ENCODE measurements around the gene MAP3K8.
A peak's percentile ranks its signal among the peaks of the same experiment; 100 is the strongest.
"Not testable (repeated sequence)": the region's sequence is repeated elsewhere in the genome, so short reads cannot be mapped to it uniquely, and the experiment has no call there.

MAP3K8 gene

DNA sequence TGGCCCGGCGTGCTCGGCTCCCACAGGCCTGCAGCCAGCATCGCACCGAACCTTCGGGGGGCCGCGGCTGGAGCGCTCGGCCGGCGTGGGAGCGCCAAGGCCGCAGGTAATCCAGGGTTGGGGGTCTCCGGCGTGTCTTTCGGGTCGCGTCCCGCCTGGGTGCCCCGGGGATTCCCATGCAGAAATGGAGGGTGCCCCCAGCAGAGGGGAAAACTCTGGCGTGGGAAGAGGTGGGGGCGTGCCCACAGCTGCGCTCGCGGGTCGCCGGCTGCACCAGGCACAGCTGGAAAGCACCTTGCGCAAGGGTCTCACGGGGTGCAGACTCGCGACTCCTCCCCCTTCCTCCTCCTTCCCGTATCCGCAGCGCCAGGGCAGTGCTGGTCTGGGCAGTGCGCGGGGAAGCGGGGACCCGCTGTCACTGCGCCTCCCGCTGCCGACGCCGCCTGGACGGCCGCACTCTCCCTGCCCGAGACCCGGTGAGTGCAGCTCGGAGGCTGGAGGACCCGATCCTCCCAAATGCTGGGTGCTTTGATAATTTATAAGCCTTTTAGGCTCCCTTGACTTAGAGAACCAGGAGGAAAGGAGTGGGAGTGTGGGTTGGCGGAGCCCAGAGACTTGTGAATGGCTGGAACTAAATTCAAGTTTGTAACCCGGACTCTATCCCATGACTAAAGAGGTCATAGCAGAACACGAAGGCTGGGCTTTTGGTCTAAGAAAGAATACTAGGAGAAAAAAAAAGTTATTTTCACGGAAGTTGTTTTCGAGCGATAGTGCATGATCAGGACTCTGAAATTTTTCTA, 489 bp downstream of the MAP3K8 start:
- Histone ChIP-seq H3K4me3 (ENCODE audit: low read depth in 1 of 2, low read length in 2 of 2) (peak overlapping the region; percentile 82 to 88), H3K27me3 (ENCODE audit: control insufficient read depth in 1 of 2, insufficient read depth in 2 of 2, low read length in 2 of 2) (no peaks in the 10 kb centered on the region), H3K9me3 (ENCODE audit: control insufficient read depth in 1 of 2, low read length in 2 of 2) (no peaks in the 10 kb centered on the region), H3K27ac (ENCODE audit: low read depth, low read length) (peak overlapping the region; percentile 98), H3K9ac (ENCODE audit: low read depth in 1 of 2, low read length in 2 of 2) (peak overlapping the region; percentile 61 to 87), H3K4me1 (ENCODE audit: control insufficient read depth in 1 of 2, insufficient read depth in 2 of 2, low read length in 2 of 2) (peaks cover 30 to 38% of the 10 kb centered on the region in 2 donors), H3K36me3 (ENCODE audit: control insufficient read depth in 1 of 2, insufficient read depth in 2 of 2, low read length in 2 of 2) (peaks cover 0 to 8% of the 10 kb centered on the region in 2 donors)

DNA sequence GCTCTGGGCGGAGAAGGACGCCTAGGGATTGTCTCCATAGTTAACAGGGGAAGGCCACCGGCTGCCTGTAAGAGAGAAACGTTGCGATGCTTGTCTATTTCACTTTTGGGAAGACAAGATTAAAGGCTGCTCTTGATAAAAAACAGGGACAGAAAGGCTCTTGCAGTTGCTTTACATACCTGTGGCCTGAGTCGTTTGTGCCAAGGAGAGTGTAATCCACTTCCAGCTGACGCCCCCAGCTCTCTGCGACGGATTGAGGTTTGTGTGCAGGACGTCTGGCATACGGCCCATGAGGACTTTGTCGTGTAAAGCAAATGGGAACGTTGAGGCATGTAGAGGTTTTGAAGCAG, 1.1 kb downstream of the MAP3K8 start:
- no peaks in the 10 kb centered on the region for H3K9me3 ChIP-seq (ENCODE audit: control insufficient read depth in 1 of 2, low read length in 2 of 2)
- H3K4me3 ChIP-seq (ENCODE audit: low read depth in 1 of 2, low read length in 2 of 2), result peak overlapping the region; percentile 82 to 88
- peak overlapping the region; percentile 98 for H3K27ac ChIP-seq (ENCODE audit: low read depth, low read length)
- peak overlapping the region; percentile 61 to 87 for H3K9ac ChIP-seq (ENCODE audit: low read depth in 1 of 2, low read length in 2 of 2)
- peaks cover 30 to 38% of the 10 kb centered on the region in 2 donors for H3K4me1 ChIP-seq (ENCODE audit: control insufficient read depth in 1 of 2, insufficient read depth in 2 of 2, low read length in 2 of 2)
- H3K27me3 ChIP-seq (ENCODE audit: control insufficient read depth in 1 of 2, insufficient read depth in 2 of 2, low read length in 2 of 2), result no peaks in the 10 kb centered on the region
- H3K36me3 ChIP-seq (ENCODE audit: control insufficient read depth in 1 of 2, insufficient read depth in 2 of 2, low read length in 2 of 2), result peaks cover 0 to 13% of the 10 kb centered on the region in 2 donors

DNA sequence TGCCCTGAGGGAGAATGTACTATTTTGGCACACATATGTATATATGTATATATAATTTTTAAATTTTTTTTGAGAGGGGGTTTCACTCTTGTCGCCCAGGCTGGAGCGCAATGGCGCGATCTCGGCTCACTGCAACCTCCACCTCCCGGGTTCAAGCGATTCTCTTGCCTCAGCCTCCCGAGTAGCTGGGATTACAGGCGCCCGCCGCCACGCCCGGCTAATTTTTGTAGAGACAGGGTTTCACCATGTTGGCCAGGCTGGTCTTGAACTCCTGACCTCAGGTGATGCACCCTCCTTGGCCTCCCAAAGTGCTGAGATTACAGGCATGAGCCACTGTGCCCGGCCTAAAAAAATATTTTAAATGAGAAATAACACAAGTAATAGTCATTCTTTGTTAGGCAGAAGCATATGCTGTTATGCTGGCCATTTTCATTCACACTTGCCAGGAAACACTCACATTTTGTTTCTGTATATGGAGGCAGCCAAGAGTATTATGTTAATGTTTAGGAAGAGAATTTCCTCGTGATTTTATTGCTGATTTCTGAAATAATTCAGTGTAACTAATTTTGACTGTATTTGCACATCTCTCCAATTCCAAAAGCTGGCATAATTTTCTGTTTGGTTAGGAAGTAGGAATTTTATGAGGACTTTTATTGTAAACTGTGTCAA, 1.6 kb downstream of the MAP3K8 start:
- peak overlapping the region; percentile 82 to 88 for H3K4me3 ChIP-seq (ENCODE audit: low read depth in 1 of 2, low read length in 2 of 2)
- peaks cover 28 to 35% of the 10 kb centered on the region in 2 donors for H3K4me1 ChIP-seq (ENCODE audit: control insufficient read depth in 1 of 2, insufficient read depth in 2 of 2, low read length in 2 of 2)
- H3K9me3 ChIP-seq (ENCODE audit: control insufficient read depth in 1 of 2, low read length in 2 of 2); H3K27me3 ChIP-seq (ENCODE audit: control insufficient read depth in 1 of 2, insufficient read depth in 2 of 2, low read length in 2 of 2); H3K27ac ChIP-seq (ENCODE audit: low read depth, low read length): not testable (repeated sequence)
- peaks cover 0 to 18% of the 10 kb centered on the region in 2 donors for H3K36me3 ChIP-seq (ENCODE audit: control insufficient read depth in 1 of 2, insufficient read depth in 2 of 2, low read length in 2 of 2)
- H3K9ac ChIP-seq (ENCODE audit: low read depth in 1 of 2, low read length in 2 of 2), result peak overlapping the region; percentile 61 to 87

DNA sequence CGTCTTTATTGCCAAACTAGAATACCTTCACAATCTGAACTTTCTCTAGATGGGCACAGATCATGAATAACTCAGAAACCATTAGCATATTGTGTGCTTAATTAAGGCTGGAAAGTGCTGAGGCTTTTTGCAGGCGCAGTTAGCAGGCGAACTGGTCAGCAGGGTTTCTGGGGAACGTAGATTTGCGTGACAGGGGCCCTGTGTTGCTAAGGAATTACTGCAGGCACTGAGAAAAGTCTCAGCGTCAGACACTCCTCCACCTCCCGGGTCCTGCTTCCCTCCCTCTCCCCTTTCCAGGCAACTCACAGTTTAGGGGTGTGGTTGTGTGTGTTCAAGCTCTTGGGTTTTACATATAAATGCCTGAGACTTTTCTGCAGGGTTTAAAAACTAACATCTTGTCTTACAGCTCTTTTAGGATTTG, 2.2 kb downstream of the MAP3K8 start:
- H3K4me1 ChIP-seq (ENCODE audit: control insufficient read depth in 1 of 2, insufficient read depth in 2 of 2, low read length in 2 of 2), result peaks cover 22 to 30% of the 10 kb centered on the region in 2 donors
- H3K27me3 ChIP-seq (ENCODE audit: control insufficient read depth in 1 of 2, insufficient read depth in 2 of 2, low read length in 2 of 2), result no peaks in the 10 kb centered on the region
- peak overlapping the region; percentile 44 to 47 for H3K9ac ChIP-seq (ENCODE audit: low read depth in 1 of 2, low read length in 2 of 2)
- no peak overlapping the region for H3K27ac ChIP-seq (ENCODE audit: low read depth, low read length)
- peak overlapping the region; percentile 61 to 88 for H3K4me3 ChIP-seq (ENCODE audit: low read depth in 1 of 2, low read length in 2 of 2)
- no peaks in the 10 kb centered on the region for H3K9me3 ChIP-seq (ENCODE audit: control insufficient read depth in 1 of 2, low read length in 2 of 2)
- peaks cover 0 to 18% of the 10 kb centered on the region in 2 donors for H3K36me3 ChIP-seq (ENCODE audit: control insufficient read depth in 1 of 2, insufficient read depth in 2 of 2, low read length in 2 of 2)

DNA sequence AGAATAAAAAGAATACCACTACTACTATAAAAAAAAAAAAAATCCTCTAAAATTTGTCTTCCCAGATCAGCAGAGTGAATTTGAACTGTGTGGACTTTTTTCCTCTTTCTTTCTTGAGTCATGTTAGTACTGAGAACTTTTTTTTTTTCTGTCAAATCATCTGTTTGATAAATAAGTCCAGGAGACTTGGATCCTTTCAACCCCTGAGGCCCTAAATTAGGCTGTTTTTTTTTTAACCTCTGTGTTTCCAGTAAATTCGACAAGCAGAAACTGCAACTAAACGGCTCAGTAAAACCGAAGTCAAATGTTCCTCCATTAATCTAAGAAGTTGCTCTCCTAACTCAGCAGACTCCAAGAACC, 2.7 kb downstream of the MAP3K8 start:
- Histone ChIP-seq H3K9ac (ENCODE audit: low read depth in 1 of 2, low read length in 2 of 2) (peak overlapping the region; percentile 9 to 22), H3K27me3 (ENCODE audit: control insufficient read depth in 1 of 2, insufficient read depth in 2 of 2, low read length in 2 of 2) (no peaks in the 10 kb centered on the region), H3K4me1 (ENCODE audit: control insufficient read depth in 1 of 2, insufficient read depth in 2 of 2, low read length in 2 of 2) (peaks cover 18 to 26% of the 10 kb centered on the region in 2 donors), H3K4me3 (ENCODE audit: low read depth in 1 of 2, low read length in 2 of 2) (peak overlapping the region; percentile 35 to 55), H3K9me3 (ENCODE audit: control insufficient read depth in 1 of 2, low read length in 2 of 2) (no peaks in the 10 kb centered on the region), H3K27ac (ENCODE audit: low read depth, low read length) (no peak overlapping the region), H3K36me3 (ENCODE audit: control insufficient read depth in 1 of 2, insufficient read depth in 2 of 2, low read length in 2 of 2) (peaks cover 2 to 20% of the 10 kb centered on the region in 2 donors)

DNA sequence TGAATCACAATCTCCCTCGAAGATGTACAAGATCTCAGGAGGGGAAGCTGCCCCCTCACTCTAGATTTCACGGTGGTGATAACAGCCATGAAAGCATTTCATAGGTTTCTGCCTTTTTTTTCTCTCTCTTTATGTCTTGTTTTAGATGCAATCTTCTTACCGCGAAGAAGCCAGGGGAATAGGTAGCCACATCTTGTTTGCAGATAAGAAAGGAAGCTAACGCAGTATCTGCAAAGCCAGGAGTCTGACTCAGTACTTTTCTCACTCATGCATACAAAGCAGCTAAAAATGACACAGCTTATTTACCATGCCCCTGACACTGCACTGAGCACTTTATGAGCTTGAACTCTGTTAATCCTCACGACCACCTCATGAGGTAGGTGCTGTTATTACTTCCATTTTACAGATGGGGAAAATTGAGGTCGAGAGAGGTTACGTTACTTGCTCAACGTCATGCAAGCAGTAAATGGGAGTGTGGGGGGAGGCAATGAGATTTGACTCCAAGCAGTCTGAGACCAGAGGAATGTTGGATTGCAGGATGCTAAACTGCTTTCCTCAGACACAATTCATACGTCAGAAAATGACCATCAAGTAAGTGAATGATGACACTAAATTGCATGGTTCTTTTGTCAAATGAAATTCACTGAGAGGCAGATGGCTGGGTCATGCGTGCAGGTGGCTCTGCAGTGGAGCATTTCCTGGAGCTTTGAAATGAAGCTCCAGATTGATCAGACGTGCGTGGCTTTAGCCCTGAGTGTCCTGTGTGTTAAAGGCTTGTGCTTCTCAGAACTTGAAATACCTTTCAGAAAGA, 3.3 kb downstream of the MAP3K8 start:
- H3K27me3 ChIP-seq (ENCODE audit: control insufficient read depth in 1 of 2, insufficient read depth in 2 of 2, low read length in 2 of 2), result no peaks in the 10 kb centered on the region
- H3K9ac ChIP-seq (ENCODE audit: low read depth in 1 of 2, low read length in 2 of 2), result peak overlapping the region; percentile 22
- H3K4me3 ChIP-seq (ENCODE audit: low read depth in 1 of 2, low read length in 2 of 2), result peak overlapping the region; percentile 35 to 55

DNA sequence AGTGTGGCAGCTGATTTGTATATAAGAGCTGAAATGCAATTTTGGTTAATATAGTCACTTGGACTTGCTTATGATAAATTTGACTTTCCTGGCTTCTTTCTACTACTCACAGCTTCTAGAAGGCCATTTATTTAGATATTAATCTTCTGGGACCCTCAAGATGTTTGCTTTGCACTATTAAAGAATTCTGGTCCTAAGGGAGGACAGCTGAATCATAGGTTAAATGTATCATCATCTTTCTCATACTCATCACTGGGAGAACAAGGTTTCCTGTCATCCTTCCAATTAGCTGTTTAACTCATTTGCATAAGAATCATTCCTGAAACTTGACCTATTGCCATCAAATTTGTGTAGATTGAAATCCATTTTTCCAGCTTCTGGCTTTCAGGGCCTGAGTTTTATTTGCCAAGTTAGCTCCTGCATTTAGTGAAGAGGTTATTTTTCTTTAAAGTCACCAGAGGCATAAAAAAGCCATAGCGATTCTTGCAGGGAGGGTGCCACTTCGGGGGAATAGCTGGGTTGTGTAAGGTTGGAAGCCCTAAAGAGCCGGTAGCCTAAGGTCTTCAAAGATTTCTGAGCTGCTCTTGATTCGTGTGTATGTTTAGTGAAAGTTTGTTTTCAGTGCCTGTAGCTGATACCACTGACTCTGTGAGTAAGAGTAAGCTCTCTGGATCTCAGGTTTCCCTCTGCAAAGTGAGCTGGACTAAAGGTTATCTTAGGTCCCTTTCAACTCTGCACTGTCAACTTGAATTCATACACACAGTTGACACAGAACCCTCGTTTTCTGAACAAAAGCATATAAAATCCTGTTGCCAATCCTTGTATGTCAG, 4.3 kb downstream of the MAP3K8 start:
- no peak overlapping the region for H3K27ac ChIP-seq (ENCODE audit: low read depth, low read length)
- peak overlapping the region; percentile 35 to 55 for H3K4me3 ChIP-seq (ENCODE audit: low read depth in 1 of 2, low read length in 2 of 2)
- H3K4me1 ChIP-seq (ENCODE audit: control insufficient read depth in 1 of 2, insufficient read depth in 2 of 2, low read length in 2 of 2), result peaks cover 18 to 19% of the 10 kb centered on the region in 2 donors
- no peaks in the 10 kb centered on the region for H3K9me3 ChIP-seq (ENCODE audit: control insufficient read depth in 1 of 2, low read length in 2 of 2)
- no peaks in the 10 kb centered on the region for H3K27me3 ChIP-seq (ENCODE audit: control insufficient read depth in 1 of 2, insufficient read depth in 2 of 2, low read length in 2 of 2)
- H3K36me3 ChIP-seq (ENCODE audit: control insufficient read depth in 1 of 2, insufficient read depth in 2 of 2, low read length in 2 of 2), result peaks cover 12 to 27% of the 10 kb centered on the region in 2 donors
- H3K9ac ChIP-seq (ENCODE audit: low read depth in 1 of 2, low read length in 2 of 2), result peak overlapping the region in 1 of 2 donors; percentile 22

More for the DNA sequence above, 3.3 kb downstream of the MAP3K8 start:
- Histone ChIP-seq H3K9me3 (ENCODE audit: control insufficient read depth in 1 of 2, low read length in 2 of 2) (no peaks in the 10 kb centered on the region), H3K36me3 (ENCODE audit: control insufficient read depth in 1 of 2, insufficient read depth in 2 of 2, low read length in 2 of 2) (peaks cover 8 to 26% of the 10 kb centered on the region in 2 donors), H3K4me1 (ENCODE audit: control insufficient read depth in 1 of 2, insufficient read depth in 2 of 2, low read length in 2 of 2) (peaks cover 18 to 23% of the 10 kb centered on the region in 2 donors), H3K27ac (ENCODE audit: low read depth, low read length) (no peak overlapping the region)

DNA sequence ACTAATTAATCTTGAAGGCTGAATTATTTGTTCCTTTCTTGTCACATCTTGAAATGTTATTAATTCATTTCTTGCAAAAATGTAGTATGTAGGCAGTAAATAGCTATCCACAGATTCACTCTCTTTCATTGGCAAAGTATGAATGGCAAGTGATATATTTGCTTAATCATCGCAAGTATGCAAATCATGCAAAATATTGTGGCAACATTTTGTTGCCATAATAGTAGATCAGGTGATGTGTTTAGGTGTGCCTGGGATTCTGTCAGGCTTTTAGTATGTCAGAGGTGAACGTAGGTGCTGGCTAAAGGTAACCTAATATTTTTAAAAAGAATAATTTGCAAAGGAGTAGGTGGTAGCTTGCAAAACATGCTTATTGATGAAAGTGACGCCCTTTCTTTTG, 5.9 kb downstream of the MAP3K8 start:
- Histone ChIP-seq H3K9me3 (ENCODE audit: control insufficient read depth in 1 of 2, low read length in 2 of 2) (no peaks in the 10 kb centered on the region), H3K27me3 (ENCODE audit: control insufficient read depth in 1 of 2, insufficient read depth in 2 of 2, low read length in 2 of 2) (no peaks in the 10 kb centered on the region), H3K9ac (ENCODE audit: low read depth in 1 of 2, low read length in 2 of 2) (no peak overlapping the region), H3K36me3 (ENCODE audit: control insufficient read depth in 1 of 2, insufficient read depth in 2 of 2, low read length in 2 of 2) (peaks cover 18 to 27% of the 10 kb centered on the region in 2 donors), H3K27ac (ENCODE audit: low read depth, low read length) (no peak overlapping the region), H3K4me1 (ENCODE audit: control insufficient read depth in 1 of 2, insufficient read depth in 2 of 2, low read length in 2 of 2) (peaks cover 18 to 19% of the 10 kb centered on the region in 2 donors), H3K4me3 (ENCODE audit: low read depth in 1 of 2, low read length in 2 of 2) (no peak overlapping the region)

DNA sequence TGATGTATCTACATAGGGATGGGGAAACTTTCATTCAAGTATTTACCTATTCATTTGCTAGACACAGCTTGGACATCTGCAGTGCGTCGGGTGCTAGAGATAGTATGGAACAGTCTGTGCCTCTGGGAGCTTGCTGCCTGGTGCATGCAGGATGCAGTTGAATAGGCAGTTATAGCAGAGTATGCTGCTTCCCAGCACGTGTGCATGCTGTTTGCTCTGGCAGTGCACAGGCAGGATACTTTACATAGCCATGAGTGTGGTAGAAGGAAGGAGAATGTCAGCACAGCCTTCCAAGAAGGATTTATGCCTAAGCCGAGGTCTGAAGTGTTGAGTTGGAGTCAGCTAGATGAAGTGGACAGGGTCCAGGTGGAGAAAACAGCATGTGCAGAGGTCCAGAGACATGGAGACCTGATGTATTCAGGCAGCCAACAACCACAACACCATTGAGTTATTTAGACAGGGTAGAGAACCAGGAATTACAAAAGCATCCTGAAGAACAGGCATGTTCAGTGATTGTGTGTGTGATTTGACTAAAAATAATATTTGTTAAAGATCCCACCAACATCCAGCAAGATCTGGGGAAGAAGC, 8.1 kb downstream of the MAP3K8 start:
- no peaks in the 10 kb centered on the region for H3K9me3 ChIP-seq (ENCODE audit: control insufficient read depth in 1 of 2, low read length in 2 of 2)
- H3K27me3 ChIP-seq (ENCODE audit: control insufficient read depth in 1 of 2, insufficient read depth in 2 of 2, low read length in 2 of 2), result no peaks in the 10 kb centered on the region
- peaks cover 13 to 14% of the 10 kb centered on the region in 2 donors for H3K4me1 ChIP-seq (ENCODE audit: control insufficient read depth in 1 of 2, insufficient read depth in 2 of 2, low read length in 2 of 2)
- H3K9ac ChIP-seq (ENCODE audit: low read depth in 1 of 2, low read length in 2 of 2), result no peak overlapping the region
- no peak overlapping the region for H3K27ac ChIP-seq (ENCODE audit: low read depth, low read length)
- peaks cover 21 to 31% of the 10 kb centered on the region in 2 donors for H3K36me3 ChIP-seq (ENCODE audit: control insufficient read depth in 1 of 2, insufficient read depth in 2 of 2, low read length in 2 of 2)
- H3K4me3 ChIP-seq (ENCODE audit: low read depth in 1 of 2, low read length in 2 of 2), result no peak overlapping the region

Measured in duodenal mucosa (tissue), 2 donors.